OCI-M1 (cell line): Measurements from ENCODE around the gene TMEM119.
"Not testable (repeated sequence)": the region's sequence is repeated elsewhere in the genome, so short reads cannot be mapped to it uniquely, and the experiment has no call there.

Experiments used
- DNase-seq: peaks from one replicate; lab custom pipeline; 2025; lab: John Stamatoyannopoulos, UW

Gene TMEM119

GRCh38 chr12:108634341-108634751, 36.5 kb upstream of the TMEM119 start:
- DNase-seq = peak; percentile 92

- peak; percentile 88 for DNase-seq
These were observed 35.8 kb upstream of the TMEM119 start, which contains the start of gene SELPLG for GRCh38 chr12:108633534-108634248. TSS of gene SELPLG (minus strand) at chr12:108633894. CDS start at chr12:108624307, 9,587 bp downstream.

- no peak for DNase-seq
These were observed 35.2 kb upstream of the TMEM119 start for GRCh38 chr12:108633081-108633533.

- not testable (repeated sequence) for DNase-seq
These were observed 33.4 kb upstream of the TMEM119 start for GRCh38 chr12:108631261-108631660.

- DNase-seq = peak; percentile 59
These were observed 32.8 kb upstream of the TMEM119 start for GRCh38 chr12:108630481-108631207.

- DNase-seq = peak; percentile 96
These were observed 32.1 kb upstream of the TMEM119 start for GRCh38 chr12:108629824-108630476.

- DNase-seq = peak; percentile 66
These were observed 31.3 kb upstream of the TMEM119 start for GRCh38 chr12:108629151-108629550.

GRCh38 chr12:108627134-108627920, 29.4 kb upstream of the TMEM119 start:
- DNase-seq = no peak

GRCh38 chr12:108625228-108625627, 27.3 kb upstream of the TMEM119 start:
- DNase-seq = no peak

GRCh38 chr12:108623577-108623976, 25.7 kb upstream of the TMEM119 start:
- DNase-seq = no peak

- DNase-seq = no peak
These were observed 25.1 kb upstream of the TMEM119 start for GRCh38 chr12:108622921-108623514.

GRCh38 chr12:108622421-108622820, 24.5 kb upstream of the TMEM119 start:
- no peak for DNase-seq

GRCh38 chr12:108621161-108621560, 23.3 kb upstream of the TMEM119 start:
- no peak for DNase-seq

GRCh38 chr12:108620236-108620879, 22.5 kb upstream of the TMEM119 start:
- DNase-seq = peak; percentile 10

GRCh38 chr12:108619369-108620160, 21.7 kb upstream of the TMEM119 start:
- no peak for DNase-seq

- DNase-seq = not testable (repeated sequence)
These were observed 21.0 kb upstream of the TMEM119 start for GRCh38 chr12:108618953-108619274.

GRCh38 chr12:108618079-108618952, 20.4 kb upstream of the TMEM119 start:
- peak; percentile 84 for DNase-seq

- DNase-seq = no peak
These were observed 19.3 kb upstream of the TMEM119 start for GRCh38 chr12:108616941-108617858.
